Activated CD4-positive, alpha-beta T cell treated with anti-CD3 and anti-CD28 coated beads, Interleukin-2, Interleukin-6, amounts not matched to agents 100 ng/mL and 50 ng/mL, durations not matched to agents 16 hours and 8 hours (primary cell): ENCODE measurements around the gene EHD3.

ENCODE experiments used
- DNase-seq: peaks from one replicate; pipeline ENCODE4 v3.0.0-alpha.2; 2020

The EHD3 gene

DNA sequence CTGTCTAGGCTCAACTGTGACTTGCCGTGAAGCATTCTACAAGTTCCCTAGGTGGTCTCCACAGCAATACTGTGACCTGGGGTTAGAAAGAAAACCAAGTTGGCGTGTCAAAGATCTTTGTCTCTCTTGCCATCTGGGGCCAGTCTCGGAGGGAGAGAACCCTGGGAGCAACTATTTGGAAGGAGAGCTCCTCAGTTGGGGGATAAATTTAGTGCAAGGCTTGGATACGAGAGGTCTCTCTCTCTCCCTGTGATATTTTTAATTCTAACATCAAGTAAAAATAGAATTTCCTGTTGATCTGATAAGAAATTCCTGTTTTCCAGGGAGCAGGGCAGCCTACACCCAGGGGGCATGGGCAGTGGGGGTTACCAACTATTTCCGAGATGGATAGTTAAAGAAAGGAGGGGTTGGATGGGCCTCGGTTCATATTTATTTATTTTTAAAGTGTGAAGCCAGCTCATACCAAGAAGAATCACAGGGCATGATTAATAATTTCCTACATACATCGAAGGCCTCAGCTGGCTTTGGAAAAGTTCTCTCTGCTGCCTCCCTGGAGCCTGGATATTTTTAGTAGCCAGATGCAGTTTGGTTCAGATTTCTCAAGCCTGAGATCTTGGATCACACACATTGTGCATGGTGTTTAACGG lies 62.8 kb downstream of the EHD3 start:
- DNase-seq, result no peak

DNA sequence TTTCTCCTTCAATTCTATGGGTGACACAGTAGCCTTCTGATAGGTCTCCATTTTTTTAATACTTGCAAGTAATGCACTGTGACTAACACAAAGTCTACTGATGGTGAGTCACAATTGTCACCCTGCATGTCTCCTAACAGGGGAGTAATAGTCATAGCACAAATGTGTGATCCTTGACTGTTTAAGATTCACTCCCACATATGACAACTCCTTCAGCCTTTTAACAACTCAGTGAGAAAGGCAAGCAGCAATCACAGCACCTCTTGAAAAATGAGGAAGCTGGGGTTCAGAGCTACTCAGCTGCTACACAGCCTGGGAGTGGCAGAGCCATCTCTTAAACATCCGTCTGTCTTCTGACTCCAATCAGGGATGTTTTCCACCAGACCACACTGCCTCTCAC lies 63.8 kb downstream of the EHD3 start:
- peak; percentile 54 for DNase-seq

GRCh38 chr2:31299547-31299946 lies 65.6 kb downstream of the EHD3 start:
- no peak for DNase-seq

DNA sequence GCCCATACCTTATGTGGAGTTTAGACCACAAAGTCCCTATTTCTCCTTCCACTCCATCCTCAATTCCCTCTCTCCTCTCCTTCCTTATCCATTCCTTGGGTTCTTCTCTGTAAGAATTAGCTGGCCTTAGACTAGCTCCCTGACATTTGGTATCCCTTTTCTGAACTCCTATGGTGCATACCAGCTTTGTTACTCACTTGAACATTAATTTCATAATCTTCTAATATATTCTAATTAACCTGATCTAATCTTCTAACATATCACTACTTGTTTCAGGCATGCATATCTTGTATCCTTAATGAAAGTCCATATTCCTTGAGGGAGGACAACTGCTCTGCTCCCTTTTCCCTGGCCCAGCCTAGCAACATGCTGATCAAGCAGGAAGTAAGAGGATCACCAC lies 66.4 kb downstream of the EHD3 start:
- DNase-seq, result no peak

DNA sequence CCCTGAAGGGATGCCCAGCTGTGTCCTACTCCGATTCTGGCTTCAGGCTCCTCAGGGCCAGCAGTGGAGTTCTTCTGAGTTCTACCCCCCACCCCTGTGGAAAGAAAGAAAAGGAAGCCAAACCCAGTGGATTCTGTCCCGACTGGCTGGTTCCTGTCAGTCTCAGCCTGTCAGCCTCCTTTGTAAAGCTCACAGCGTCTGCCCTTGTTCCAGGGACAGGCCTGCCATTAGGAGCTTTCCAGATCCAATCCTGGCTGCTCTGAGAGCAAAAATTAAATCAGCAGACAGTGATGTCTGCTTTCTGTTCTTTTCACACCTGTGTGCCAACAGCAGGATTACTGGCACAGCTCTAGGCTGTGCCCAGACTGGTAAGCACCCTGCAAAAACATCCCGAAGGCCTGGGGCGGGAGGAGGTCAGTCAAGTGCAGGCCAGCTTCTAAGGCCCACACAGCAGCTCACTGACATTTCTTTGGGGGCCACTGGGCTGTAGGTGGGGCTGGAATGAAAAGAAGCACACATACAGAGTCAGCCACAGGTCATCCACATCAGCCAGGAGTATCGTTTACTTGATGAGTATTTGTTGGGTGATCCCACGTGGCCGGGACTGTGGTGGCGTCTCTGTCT lies 69.1 kb downstream of the EHD3 start:
- no peak for DNase-seq

GRCh38 chr2:31304816-31305215 lies 70.9 kb downstream of the EHD3 start:
- DNase-seq, result no peak

DNA sequence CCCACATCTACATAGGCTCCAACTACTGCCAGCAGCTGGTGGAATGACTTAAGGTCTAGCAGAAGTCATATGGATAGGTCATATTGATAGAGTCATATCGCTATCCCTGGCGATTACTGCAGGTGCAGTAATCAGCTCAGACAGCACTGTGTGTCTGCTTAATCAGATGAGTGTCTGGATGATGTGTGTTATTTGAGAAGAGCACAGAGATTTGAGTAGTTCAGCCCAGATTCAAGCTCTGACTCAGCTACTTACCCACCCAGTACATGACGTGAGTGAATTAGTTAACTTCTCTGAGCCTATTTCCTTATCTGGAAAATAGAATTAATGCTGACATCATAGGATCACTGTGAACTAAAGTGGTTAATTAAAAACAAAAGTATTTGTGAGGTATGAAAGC lies 78.9 kb downstream of the EHD3 start:
- DNase-seq, result peak; percentile 11

- DNase-seq, result no peak
Measured at GRCh38 chr2:31314761-31315160, 80.8 kb downstream of the EHD3 start.

- DNase-seq, result no peak
Measured at GRCh38 chr2:31317396-31317795, 83.4 kb downstream of the EHD3 start.

DNA sequence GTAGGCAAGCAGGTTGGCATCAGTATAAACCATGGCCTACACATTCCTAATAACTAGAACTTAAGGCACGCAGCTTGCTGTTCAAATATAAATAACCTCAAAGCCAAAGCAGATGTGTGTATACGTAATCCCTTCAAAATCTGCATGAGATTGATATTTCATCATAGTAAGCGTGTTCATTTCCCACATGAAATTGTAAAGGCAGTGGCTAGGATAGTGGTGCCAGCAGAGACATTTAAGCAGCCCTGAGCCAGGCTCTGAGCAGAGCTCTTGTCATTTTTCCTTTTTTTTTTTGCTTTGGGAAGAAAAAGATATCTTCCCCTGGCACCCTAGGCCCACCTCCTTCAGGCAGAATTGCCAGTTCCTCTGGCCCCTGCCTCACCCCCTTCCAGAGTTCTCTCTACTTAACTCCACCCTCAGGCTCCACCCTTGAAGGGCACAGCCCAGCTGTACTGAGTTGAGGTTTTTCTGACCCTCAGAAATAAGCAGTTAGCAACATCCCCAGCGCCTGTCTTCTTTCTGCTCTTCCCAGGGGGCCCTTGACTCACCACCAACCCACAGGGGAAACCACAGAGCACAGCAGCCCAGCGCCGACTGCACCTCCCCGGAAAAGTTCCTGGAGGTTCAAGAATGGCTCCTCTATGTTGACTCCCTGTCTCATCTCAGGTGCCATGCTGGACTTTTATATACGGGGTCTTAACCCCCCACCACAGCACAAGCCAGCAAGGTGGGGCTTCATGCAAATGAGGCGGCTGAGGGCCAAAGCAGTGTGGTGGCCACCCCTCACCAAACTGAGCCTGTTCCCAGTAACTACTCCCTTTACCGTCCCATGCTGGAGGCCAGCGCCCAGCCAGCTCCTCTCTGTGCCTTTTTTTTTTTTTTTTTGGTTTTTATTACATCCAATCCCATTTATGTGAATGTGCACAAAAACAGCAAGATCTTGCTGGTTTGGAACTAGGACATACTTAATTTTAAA lies 84.7 kb downstream of the EHD3 start:
- peak; percentile 73 for DNase-seq
